GM12865 (cell line): ENCODE results near the gene MACO1.

Experiments
- DNase-seq: peaks from one replicate; pipeline ENCODE4 v3.0.0; 2010; ENCODE audit warnings: low read depth
- H3K4me3 ChIP-seq: 2 replicates; pipeline ENCODE4 v1.5.1; 2011; ENCODE audit warnings: mild to moderate bottlenecking, low read depth, low read length, control low read depth
- TF ChIP-seq, protein P1 (sequence below): IDR thresholded peaks from 2 replicates; pipeline ENCODE4 v1.5.1; 2011; ENCODE audit warnings: low read length, control low read depth, low read depth, inconsistent platforms; ENCODE audit not compliant: insufficient read depth; ENCODE audit errors: missing control alignments

Gene MACO1

DNA sequence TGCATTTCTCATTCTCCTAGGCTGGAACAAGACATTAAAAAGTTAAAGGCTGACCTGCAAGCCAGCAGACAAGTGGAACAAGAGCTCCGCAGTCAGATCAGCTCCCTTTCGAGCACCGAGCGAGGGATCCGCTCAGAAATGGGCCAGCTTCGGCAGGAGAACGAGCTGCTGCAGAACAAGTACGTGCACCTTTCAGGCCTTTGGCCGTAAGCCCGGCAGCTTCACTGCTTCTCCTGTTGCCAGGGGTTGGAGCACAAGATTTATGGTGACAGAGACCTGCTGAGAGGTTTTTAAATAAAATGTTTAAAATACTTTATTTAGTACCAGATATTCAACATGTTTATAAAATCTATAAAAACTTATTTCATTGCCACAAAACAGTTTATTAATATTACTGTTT lies 53.4 kb downstream of the MACO1 start:
- H3K4me3 ChIP-seq: no peak overlapping the region
- no peak for DNase-seq
- TF ChIP-seq, protein P1, sequence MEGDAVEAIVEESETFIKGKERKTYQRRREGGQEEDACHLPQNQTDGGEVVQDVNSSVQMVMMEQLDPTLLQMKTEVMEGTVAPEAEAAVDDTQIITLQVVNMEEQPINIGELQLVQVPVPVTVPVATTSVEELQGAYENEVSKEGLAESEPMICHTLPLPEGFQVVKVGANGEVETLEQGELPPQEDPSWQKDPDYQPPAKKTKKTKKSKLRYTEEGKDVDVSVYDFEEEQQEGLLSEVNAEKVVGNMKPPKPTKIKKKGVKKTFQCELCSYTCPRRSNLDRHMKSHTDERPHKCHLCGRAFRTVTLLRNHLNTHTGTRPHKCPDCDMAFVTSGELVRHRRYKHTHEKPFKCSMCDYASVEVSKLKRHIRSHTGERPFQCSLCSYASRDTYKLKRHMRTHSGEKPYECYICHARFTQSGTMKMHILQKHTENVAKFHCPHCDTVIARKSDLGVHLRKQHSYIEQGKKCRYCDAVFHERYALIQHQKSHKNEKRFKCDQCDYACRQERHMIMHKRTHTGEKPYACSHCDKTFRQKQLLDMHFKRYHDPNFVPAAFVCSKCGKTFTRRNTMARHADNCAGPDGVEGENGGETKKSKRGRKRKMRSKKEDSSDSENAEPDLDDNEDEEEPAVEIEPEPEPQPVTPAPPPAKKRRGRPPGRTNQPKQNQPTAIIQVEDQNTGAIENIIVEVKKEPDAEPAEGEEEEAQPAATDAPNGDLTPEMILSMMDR: no peak

- no peak overlapping the region for H3K4me3 ChIP-seq
- TF ChIP-seq, protein P1: no peak
Measured at GRCh38 chr1:25484533-25484932, 53.8 kb downstream of the MACO1 start.

DNA sequence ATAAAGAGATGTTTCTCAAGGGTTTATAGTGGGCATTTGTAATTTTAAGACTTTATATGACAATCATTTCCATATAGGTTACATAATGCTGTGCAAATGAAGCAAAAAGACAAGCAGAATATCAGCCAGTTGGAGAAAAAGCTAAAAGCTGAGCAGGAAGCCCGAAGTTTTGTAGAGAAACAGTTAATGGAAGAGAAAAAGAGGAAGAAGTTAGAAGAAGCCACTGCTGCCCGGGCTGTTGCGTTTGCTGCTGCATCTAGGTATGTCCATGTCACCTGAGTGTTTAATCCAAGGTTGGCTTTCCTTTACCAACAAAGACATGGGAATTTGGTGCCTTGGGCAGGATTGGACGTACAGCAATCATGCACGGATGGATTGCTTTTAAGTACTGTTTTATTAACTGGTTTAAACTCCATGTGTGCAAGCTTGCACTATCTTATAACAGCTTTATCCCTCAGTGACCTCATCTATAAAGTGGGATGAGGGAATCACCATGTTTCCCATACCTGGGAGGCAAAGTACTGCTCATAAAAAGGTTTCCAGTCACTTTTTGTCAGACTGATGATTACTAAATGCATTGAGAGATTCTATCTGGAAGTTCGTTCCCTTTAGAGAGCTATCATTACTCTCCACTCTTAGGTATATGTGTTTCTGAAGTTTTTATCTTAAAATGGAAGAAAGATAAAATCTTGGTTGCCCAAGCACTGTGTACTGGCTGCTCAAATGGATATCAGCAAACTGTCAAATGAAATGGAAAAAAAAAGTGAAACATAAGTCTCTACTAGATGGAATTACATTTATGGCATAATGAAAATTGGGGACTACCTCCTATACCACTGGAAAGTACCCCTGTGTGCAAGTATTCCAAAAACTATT lies 55.1 kb downstream of the MACO1 start:
- no peak for DNase-seq
- TF ChIP-seq, protein P1: no peak
- no peak overlapping the region for H3K4me3 ChIP-seq

More at GRCh38 chr1:25484533-25484932, 53.8 kb downstream of the MACO1 start:
- no peak for DNase-seq

GRCh38 chr1:25486602-25487001 lies 55.9 kb downstream of the MACO1 start:
- TF ChIP-seq, protein P1: no peak
- no peak for DNase-seq
- H3K4me3 ChIP-seq: no peak overlapping the region

DNA sequence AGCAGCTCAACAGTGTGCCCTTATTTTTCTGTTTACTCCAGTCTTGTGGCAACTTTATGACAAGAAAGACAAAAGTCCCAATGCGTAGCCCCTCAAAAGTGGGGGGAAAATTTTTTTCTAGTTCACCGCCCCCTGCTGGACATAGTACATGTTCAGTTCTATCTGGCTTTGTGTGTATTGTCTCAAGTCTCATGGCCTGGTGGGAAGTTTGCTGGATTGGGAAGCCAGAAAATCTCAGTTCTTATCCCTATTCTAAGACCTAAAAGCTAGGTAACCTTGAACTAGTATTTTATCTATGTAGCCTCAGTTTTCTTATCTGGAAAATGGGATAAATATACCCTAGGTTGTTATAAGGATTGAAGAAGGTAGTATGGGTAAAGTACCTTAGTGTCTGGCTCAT lies 56.9 kb downstream of the MACO1 start:
- peak; percentile 29 for DNase-seq
- TF ChIP-seq, protein P1: peak; percentile 59
- H3K4me3 ChIP-seq: no peak overlapping the region

GRCh38 chr1:25492323-25492722 lies 61.6 kb downstream of the MACO1 start:
- no peak overlapping the region for H3K4me3 ChIP-seq
- TF ChIP-seq, protein P1: no peak
- no peak for DNase-seq
